Tibial artery (tissue), 4 donors: ENCODE measurements around the gene DOK7.

Experiments
- DNase-seq, 2 donors: peaks; one replicate each; pipeline ENCODE4 v3.0.0-alpha.2; 2019
- H3K27ac ChIP-seq, 2 donors: fragments of 200-600 bp; sonication (generic) in 1 of 2; 1 replicate in 1 of 2; 2 replicates in 1 of 2; pipeline ENCODE4 v1.5.1; 2018 to 2019; ENCODE audit warnings: mild to moderate bottlenecking in 1 of 2
- H3K27me3 ChIP-seq, 2 donors: fragments of 200-600 bp; sonication (generic) in 1 of 2; one replicate each; pipeline versions ENCODE4 v1.5.1 to v1.6.0; 2016 to 2019
- H3K36me3 ChIP-seq, 3 donors: fragments of 200-600 bp; sonication (generic) in 2 of 3; one replicate each; pipeline ENCODE4 v1.5.1; 2016 to 2019; ENCODE audit warnings: mild to moderate bottlenecking in 2 of 3
- H3K4me1 ChIP-seq, 4 donors: fragments of 200-600 bp; sonication (generic) in 2 of 4; 1 replicate in 3 of 4; 2 replicates in 1 of 4; pipeline ENCODE4 v1.5.1; 2016 to 2019
- H3K4me3 ChIP-seq, 2 donors: fragments of 200-600 bp; sonication (generic) in 1 of 2; 1 replicate in 1 of 2; 2 replicates in 1 of 2; pipeline ENCODE4 v1.5.1; 2018 to 2019; ENCODE audit warnings: mild to moderate bottlenecking in 2 of 2
- H3K9me3 ChIP-seq, 3 donors: fragments of 200-600 bp; sonication (generic) in 1 of 3; one replicate each; pipeline ENCODE4 v1.5.1; 2016 to 2019
- CTCF ChIP-seq, 2 experiments: fragments of 200-600 bp in 1 of 2; fragments of 450-650 bp in 1 of 2; IDR thresholded peaks; one replicate each; pipeline ENCODE4 v1.5.1; 2017 to 2019; ENCODE audit warnings: antibody characterized with exemption in 2 of 2, mild to moderate bottlenecking in 1 of 2, moderate library complexity in 1 of 2
- intact Hi-C: fragments of 100-400 bp; cut with DNase I; formaldehyde crosslinking; loops from one replicate; pipeline ENCODE4 v1.15.0; 2023; ENCODE audit warnings: low total_unique reads

The DOK7 gene

GRCh38 chr4:3440979-3441500, 22.1 kb upstream of the DOK7 start:
- intact Hi-C loops = loop anchor here (10.0 kb wide), 2 partner anchors 246 to 336 kb away; no protein-coding TSS in a partner anchor
- peak in 1 of 2 donors; percentile 65 for DNase-seq
- no peaks in the 10 kb centered on the region for H3K9me3 ChIP-seq
- H3K4me3 ChIP-seq = no peak overlapping the region
- no peaks in the 10 kb centered on the region for H3K27me3 ChIP-seq
- H3K36me3 ChIP-seq = no peaks in the 10 kb centered on the region
- H3K4me1 ChIP-seq = peaks cover 0 to 30% (median 16%) of the 10 kb centered on the region in 4 donors
- H3K27ac ChIP-seq = no peak overlapping the region
- no peak for TF ChIP-seq CTCF (IDR thresholded peaks at IDR 0.05)

- H3K4me3 ChIP-seq = no peak within 1 kb of the TSS
- TF ChIP-seq CTCF (IDR thresholded peaks at IDR 0.05) = no peak
- no peak within 1 kb of the TSS for H3K27ac ChIP-seq
- no peaks in the 10 kb centered on the region for H3K36me3 ChIP-seq
- peaks cover 0 to 23% (median 12%) of the 10 kb centered on the region in 4 donors for H3K4me1 ChIP-seq
- H3K9me3 ChIP-seq = no peaks in the 10 kb centered on the region
- intact Hi-C loops = loop anchor here (10.0 kb wide), 2 partner anchors 247 to 337 kb away; no protein-coding TSS in a partner anchor
- H3K27me3 ChIP-seq = no peaks in the 10 kb centered on the region
- DNase-seq = peak in 1 of 2 donors; percentile 64
These were observed 21.3 kb upstream of the DOK7 start, which contains the start of gene HGFAC for GRCh38 chr4:3441501-3442459. HGFAC (plus strand) TSS chr4:3441968; CDS start chr4:3442002, 34 bp downstream.

- peak in 1 of 2 donors; percentile 68 for DNase-seq
- intact Hi-C loops = loop anchor here (10.0 kb wide), 2 partner anchors 248 to 338 kb away; no protein-coding TSS in a partner anchor
- no peak for TF ChIP-seq CTCF (IDR thresholded peaks at IDR 0.05)
- Histone ChIP-seq H3K27ac (no peak overlapping the region), H3K4me3 (no peak overlapping the region), H3K4me1 (peaks cover 0 to 18% (median 8%) of the 10 kb centered on the region in 4 donors), H3K36me3 (no peaks in the 10 kb centered on the region), H3K9me3 (no peaks in the 10 kb centered on the region), H3K27me3 (no peaks in the 10 kb centered on the region)
These were observed 20.6 kb upstream of the DOK7 start for GRCh38 chr4:3442460-3442958.

GRCh38 chr4:3442959-3443749, 20.0 kb upstream of the DOK7 start:
- Histone ChIP-seq H3K4me1 (peaks cover 0 to 17% (median 7%) of the 10 kb centered on the region in 4 donors), H3K9me3 (no peaks in the 10 kb centered on the region), H3K4me3 (no peak overlapping the region), H3K27ac (no peak overlapping the region), H3K36me3 (no peaks in the 10 kb centered on the region), H3K27me3 (no peaks in the 10 kb centered on the region)
- intact Hi-C loops = loop anchor here (1.0 to 10.0 kb wide), 3 partner anchors 97 to 338 kb away; no protein-coding TSS in a partner anchor
- TF ChIP-seq CTCF (IDR thresholded peaks at IDR 0.05) = peak; percentile 98 to 100
- DNase-seq = no peak

- intact Hi-C loops = loop anchor here (1.0 to 10.0 kb wide), 3 partner anchors 98 to 339 kb away; no protein-coding TSS in a partner anchor
- Histone ChIP-seq H3K27me3 (no peaks in the 10 kb centered on the region), H3K9me3 (no peaks in the 10 kb centered on the region), H3K4me1 (peaks cover 0 to 10% (median 2%) of the 10 kb centered on the region in 4 donors), H3K4me3 (no peak overlapping the region), H3K36me3 (no peaks in the 10 kb centered on the region), H3K27ac (no peak overlapping the region)
- no peak for TF ChIP-seq CTCF (IDR thresholded peaks at IDR 0.05)
- no peak for DNase-seq
These were observed 19.3 kb upstream of the DOK7 start for GRCh38 chr4:3443750-3444309.
